Measurements from ENCODE around the gene PKDREJ.

GRCh38 chr22:46220921-46221320 lies 42.2 kb downstream of the PKDREJ start:
- TF ChIP-seq CTCF (IDR thresholded peaks at IDR 0.05) (no peak), POLR2A (IDR thresholded peaks at IDR 0.05) (no peak)
